SU-DHL-6 (cell line): ENCODE results near the gene ABCF2.

Experiments used
- CTCF ChIP-seq: fragments of 200-600 bp; sonication (generic); IDR thresholded peaks from one replicate; pipeline ENCODE4 v1.5.1; 2017; ENCODE audit warnings: antibody characterized with exemption, mild to moderate bottlenecking, low read length, moderate library complexity; ENCODE audit not compliant: insufficient read depth, poor library complexity, severe bottlenecking
- EZH2phosphoT487 ChIP-seq: fragments of 200-600 bp; sonication (generic), shearing (Covaris generic); conservative IDR thresholded peaks from 2 replicates; pipeline ENCODE4 v1.6.1; 2018; ENCODE audit warnings: mild to moderate bottlenecking, antibody characterized with exemption, low read length, moderate library complexity, mixed read lengths

GRCh38 chr7:151213826-151214225 lies 13.2 kb downstream of the ABCF2 start:
- TF ChIP-seq CTCF (no peak), EZH2phosphoT487 (no peak)
